HFFc6 (cell line): ENCODE data around the gene GBP4. TPM values are rescaled to one million over a fixed set of nuclear protein-coding genes. Genes with fewer than 3 reads are reported as not detected.
A peak's percentile ranks its signal among the peaks of the same experiment; 100 is the strongest.

ENCODE experiments used
- DNase-seq: peaks from one replicate; pipeline ENCODE4 v3.0.0-alpha.2; 2018
- H3K27ac Mint-ChIP-seq: 2 replicates; pipeline ENCODE4 v1.8.0; 2020; ENCODE audit warnings: mild to moderate bottlenecking, mixed read lengths
- H3K27me3 Mint-ChIP-seq: 2 replicates; pipeline ENCODE4 v1.8.0; 2021; ENCODE audit warnings: mild to moderate bottlenecking, moderate library complexity, mixed read lengths; ENCODE audit not compliant: insufficient read depth
- H3K36me3 Mint-ChIP-seq: 2 replicates; pipeline ENCODE4 v1.8.0; 2021; ENCODE audit warnings: low read depth, mixed read lengths
- H3K4me1 Mint-ChIP-seq: 2 replicates; pipeline ENCODE4 v1.8.0; 2020; ENCODE audit warnings: low read depth, mixed read lengths
- H3K4me3 Mint-ChIP-seq: 2 replicates; pipeline ENCODE4 v1.8.0; 2020; ENCODE audit warnings: mild to moderate bottlenecking, moderate library complexity, mixed read lengths
- H3K9me3 Mint-ChIP-seq: 2 replicates; pipeline ENCODE4 v1.8.0; 2020; ENCODE audit warnings: mild to moderate bottlenecking, mixed read lengths
- total RNA-seq, 6 experiments: library from RNA; stranded (reverse); fragmentation: NEBNext Ultra II Directional; extraction: Animal tissue kit (Norgen Biotek cat#: 25700); gene quantifications; 2 replicates in 1 of 6; 3 replicates in 5 of 6; pipeline ENCODE4 v1.2.3, GENCODE V29; 2021
- TF ChIP-seq, protein P1 (sequence below): fragments of 200-600 bp; sonication (generic); IDR thresholded peaks from 2 replicates; pipeline ENCODE4 v1.5.0; 2021; ENCODE audit warnings: antibody characterized with exemption, mild to moderate bottlenecking

The GBP4 gene
- total RNA-seq, 6 experiments from 2014 or later = 0.10 to 0.31 (median 0.22) TPM

- TF ChIP-seq, protein P1, sequence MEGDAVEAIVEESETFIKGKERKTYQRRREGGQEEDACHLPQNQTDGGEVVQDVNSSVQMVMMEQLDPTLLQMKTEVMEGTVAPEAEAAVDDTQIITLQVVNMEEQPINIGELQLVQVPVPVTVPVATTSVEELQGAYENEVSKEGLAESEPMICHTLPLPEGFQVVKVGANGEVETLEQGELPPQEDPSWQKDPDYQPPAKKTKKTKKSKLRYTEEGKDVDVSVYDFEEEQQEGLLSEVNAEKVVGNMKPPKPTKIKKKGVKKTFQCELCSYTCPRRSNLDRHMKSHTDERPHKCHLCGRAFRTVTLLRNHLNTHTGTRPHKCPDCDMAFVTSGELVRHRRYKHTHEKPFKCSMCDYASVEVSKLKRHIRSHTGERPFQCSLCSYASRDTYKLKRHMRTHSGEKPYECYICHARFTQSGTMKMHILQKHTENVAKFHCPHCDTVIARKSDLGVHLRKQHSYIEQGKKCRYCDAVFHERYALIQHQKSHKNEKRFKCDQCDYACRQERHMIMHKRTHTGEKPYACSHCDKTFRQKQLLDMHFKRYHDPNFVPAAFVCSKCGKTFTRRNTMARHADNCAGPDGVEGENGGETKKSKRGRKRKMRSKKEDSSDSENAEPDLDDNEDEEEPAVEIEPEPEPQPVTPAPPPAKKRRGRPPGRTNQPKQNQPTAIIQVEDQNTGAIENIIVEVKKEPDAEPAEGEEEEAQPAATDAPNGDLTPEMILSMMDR = no peak
- Mint-ChIP-seq H3K36me3 (no peaks in the 10 kb centered on the region), H3K4me1 (peaks cover 7% of the 10 kb centered on the region), H3K9me3 (peaks cover 7% of the 10 kb centered on the region; the same call in 1 of the 2 replicates), H3K4me3 (no peak overlapping the region), H3K27me3 (peaks cover 4% of the 10 kb centered on the region; the same call in 1 of the 2 replicates), H3K27ac (no peak overlapping the region)
- DNase-seq = no peak
These were observed 836 bp upstream of the GBP4 start for GRCh38 chr1:89199525-89200031.

DNA sequence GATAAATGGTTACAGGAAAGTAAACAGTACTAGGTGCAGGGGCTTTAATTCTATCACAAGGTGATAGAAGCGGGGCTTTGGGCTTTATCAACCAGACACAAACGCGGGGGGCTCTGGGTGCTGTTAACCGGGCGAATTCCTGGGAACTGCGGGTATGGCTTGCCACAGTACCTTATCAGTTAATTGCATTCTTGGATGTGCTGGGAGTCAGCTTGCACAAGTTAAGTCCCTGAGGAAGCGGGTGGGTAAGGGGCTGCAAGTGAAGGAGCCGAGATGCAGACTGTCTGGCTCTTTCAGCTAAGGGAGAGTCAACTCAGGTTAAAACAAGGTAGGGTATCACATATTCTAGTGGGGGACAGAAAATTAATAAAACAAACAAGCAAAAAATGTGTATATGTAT is 661 bp downstream of the GBP4 start:
- TF ChIP-seq, protein P1 = no peak
- no peak for DNase-seq
- peaks cover 7% of the 10 kb centered on the region for H3K4me1 Mint-ChIP-seq
- H3K9me3 Mint-ChIP-seq = no peaks in the 10 kb centered on the region
- H3K27me3 Mint-ChIP-seq = peaks cover 4% of the 10 kb centered on the region; the same call in 1 of the 2 replicates
- no peak overlapping the region for H3K27ac Mint-ChIP-seq
- no peaks in the 10 kb centered on the region for H3K36me3 Mint-ChIP-seq
- peak overlapping the region; percentile 76 for H3K4me3 Mint-ChIP-seq

DNA sequence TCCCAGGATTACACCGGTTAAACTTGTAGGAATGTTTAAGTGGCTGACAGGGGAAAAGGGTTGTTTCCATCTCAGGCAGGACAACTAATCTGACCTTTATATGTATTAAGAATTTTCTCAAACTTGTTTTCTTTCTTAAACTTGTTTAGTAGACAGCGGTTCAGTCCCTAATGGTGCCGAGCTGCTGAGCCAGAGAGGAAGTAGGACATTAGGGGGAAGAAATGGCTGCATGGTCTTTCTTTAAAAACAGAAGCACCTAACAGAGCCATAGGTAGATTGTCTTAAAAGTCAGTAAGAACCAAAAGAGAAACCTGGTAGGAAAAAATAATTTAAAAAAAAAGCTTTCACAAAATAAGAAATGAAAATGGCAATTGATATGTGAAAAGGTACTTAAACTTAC is 3.3 kb downstream of the GBP4 start:
- H3K4me3 Mint-ChIP-seq = no peak overlapping the region
- DNase-seq = no peak
- no peaks in the 10 kb centered on the region for H3K9me3 Mint-ChIP-seq
- H3K4me1 Mint-ChIP-seq = peaks cover 7% of the 10 kb centered on the region
- TF ChIP-seq, protein P1 = no peak
- H3K27me3 Mint-ChIP-seq = peaks cover 4% of the 10 kb centered on the region; the same call in 1 of the 2 replicates
- no peak overlapping the region for H3K27ac Mint-ChIP-seq
- no peaks in the 10 kb centered on the region for H3K36me3 Mint-ChIP-seq

GRCh38 chr1:89191314-89191713 is 7.4 kb downstream of the GBP4 start:
- Mint-ChIP-seq H3K4me3 (no peak overlapping the region), H3K9me3 (no peaks in the 10 kb centered on the region), H3K36me3 (no peaks in the 10 kb centered on the region), H3K27me3 (peaks cover 1% of the 10 kb centered on the region; the same call in 1 of the 2 replicates), H3K27ac (no peak overlapping the region), H3K4me1 (no peaks in the 10 kb centered on the region)
- no peak for DNase-seq
- TF ChIP-seq, protein P1 = no peak

- H3K4me3 Mint-ChIP-seq = no peak overlapping the region
- TF ChIP-seq, protein P1 = no peak
- H3K36me3 Mint-ChIP-seq = no peaks in the 10 kb centered on the region
- H3K9me3 Mint-ChIP-seq = no peaks in the 10 kb centered on the region
- no peaks in the 10 kb centered on the region; the same call in 1 of the 2 replicates for H3K27me3 Mint-ChIP-seq
- no peak for DNase-seq
- H3K4me1 Mint-ChIP-seq = no peaks in the 10 kb centered on the region
- H3K27ac Mint-ChIP-seq = no peak overlapping the region
These were observed 8.7 kb downstream of the GBP4 start for GRCh38 chr1:89190017-89190416.
